Endodermal cell (in vitro differentiated cells): ENCODE results near the gene PDCD1. TPM values are rescaled to one million over a fixed set of nuclear protein-coding genes. Genes with fewer than 3 reads are reported as not detected.

ENCODE experiments used
- DNase-seq: peaks from one replicate; pipeline ENCODE4 v3.0.0-alpha.2; 2017
- H3K27ac ChIP-seq: 2 replicates; pipeline ENCODE4 v1.5.1; 2013; ENCODE audit warnings: mild to moderate bottlenecking, low read depth, low read length, moderate library complexity
- H3K27me3 ChIP-seq: 2 replicates; pipeline ENCODE4 v1.6.1; 2013; ENCODE audit warnings: mild to moderate bottlenecking, low read length, moderate library complexity; ENCODE audit not compliant: insufficient read depth, control insufficient read depth, poor library complexity, severe bottlenecking
- H3K36me3 ChIP-seq: 2 replicates; pipeline ENCODE4 v1.7.0; 2013; ENCODE audit warnings: mild to moderate bottlenecking, low read length, moderate library complexity; ENCODE audit not compliant: control insufficient read depth, insufficient read depth
- H3K4me1 ChIP-seq: one replicate; pipeline ENCODE4 v1.7.0; 2013; ENCODE audit warnings: low read length; ENCODE audit not compliant: control insufficient read depth, insufficient read depth
- H3K4me3 ChIP-seq: 2 replicates; pipeline ENCODE4 v1.5.1; 2013; ENCODE audit warnings: mild to moderate bottlenecking, low read length, moderate library complexity
- H3K9ac ChIP-seq: 2 replicates; pipeline ENCODE4 v1.6.1; 2013; ENCODE audit warnings: mild to moderate bottlenecking, low read length, moderate library complexity; ENCODE audit not compliant: poor library complexity, severe bottlenecking; ENCODE audit errors: extremely low read depth
- H3K9me3 ChIP-seq: 2 replicates; pipeline ENCODE4 v1.6.1; 2013; ENCODE audit warnings: mild to moderate bottlenecking, low read length, moderate library complexity; ENCODE audit not compliant: control insufficient read depth
- H3K27ac Mint-ChIP-seq: 2 replicates; pipeline ENCODE4 v1.8.0; 2020; ENCODE audit warnings: mixed read lengths
- H3K27me3 Mint-ChIP-seq: 2 replicates; pipeline ENCODE4 v1.8.0; 2021; ENCODE audit warnings: mild to moderate bottlenecking, mixed read lengths; ENCODE audit not compliant: insufficient read depth
- H3K36me3 Mint-ChIP-seq: 2 replicates; pipeline ENCODE4 v1.8.0; 2020; ENCODE audit warnings: low read depth, mixed read lengths
- H3K4me1 Mint-ChIP-seq: 2 replicates; pipeline ENCODE4 v1.8.0; 2020; ENCODE audit warnings: mixed read lengths
- H3K4me3 Mint-ChIP-seq: 2 replicates; pipeline ENCODE4 v1.8.0; 2020; ENCODE audit warnings: mild to moderate bottlenecking, moderate library complexity, mixed read lengths
- H3K9me3 Mint-ChIP-seq: 2 replicates; pipeline ENCODE4 v1.8.0; 2020; ENCODE audit warnings: mild to moderate bottlenecking, mixed read lengths
- CTCF ChIP-seq: fragments of 200-600 bp; sonication (generic); conservative IDR thresholded peaks from 2 replicates; pipeline ENCODE4 v1.5.0; 2021; ENCODE audit warnings: antibody characterized with exemption, mild to moderate bottlenecking
- WGBS, 2 experiments: methylation state at CpG; one replicate each; pipeline versions ENCODE4 v1.1.5 to v1.1.7; 2013; ENCODE audit warnings: missing lambda C conversion rate in 2 of 2, mixed read lengths in 1 of 2; ENCODE audit not compliant: insufficient coverage in 1 of 2, insufficient read length in 1 of 2; 5-methylcytosine and 5-hydroxymethylcytosine counted together
- total RNA-seq, 2 donors: library from RNA; stranded (reverse); fragmentation: NEBNext Ultra II Directional in 1 of 2; extraction: Animal tissue kit (Norgen Biotek cat#: 25700) in 1 of 2; gene quantifications; 2 replicates in 1 of 2; 3 replicates in 1 of 2; pipeline ENCODE4 v1.2.1, GENCODE V29; 2021

Gene PDCD1
- total RNA-seq, 2 donors from 2014 or later: 0.20 TPM; not detected in 1

- Mint-ChIP-seq H3K27ac (no peak overlapping the region), H3K27me3 (no peaks in the 10 kb centered on the region)
- TF ChIP-seq CTCF: no peak
Measured at GRCh38 chr2:241901018-241901380, 42.3 kb upstream of the PDCD1 start.

GRCh38 chr2:241900251-241901017 lies 41.7 kb upstream of the PDCD1 start:
- H3K4me3 Mint-ChIP-seq: peak overlapping the region; percentile 62
- Histone ChIP-seq H3K36me3 (no peaks in the 10 kb centered on the region), H3K27ac (no peak overlapping the region), H3K9me3 (no peaks in the 10 kb centered on the region), H3K4me1 (peaks cover 5% of the 10 kb centered on the region), H3K4me3 (no peak overlapping the region), H3K9ac (no peak overlapping the region), H3K27me3 (no peaks in the 10 kb centered on the region)
- no peaks in the 10 kb centered on the region for H3K36me3 Mint-ChIP-seq
- no peaks in the 10 kb centered on the region for H3K27me3 Mint-ChIP-seq
- no peak for TF ChIP-seq CTCF
- H3K9me3 Mint-ChIP-seq: peaks cover 2% of the 10 kb centered on the region
- WGBS, 2 experiments: 94% methylated on average over 20 to 32 of the region's 32 CpGs
- DNase-seq: peak; percentile 31
- H3K27ac Mint-ChIP-seq: no peak overlapping the region
- peaks cover 19% of the 10 kb centered on the region for H3K4me1 Mint-ChIP-seq

More at GRCh38 chr2:241901018-241901380, 42.3 kb upstream of the PDCD1 start:
- H3K9ac ChIP-seq: no peak overlapping the region
- H3K4me1 ChIP-seq: peaks cover 5% of the 10 kb centered on the region
- H3K4me1 Mint-ChIP-seq: peaks cover 19% of the 10 kb centered on the region
- peak overlapping the region; percentile 62 for H3K4me3 Mint-ChIP-seq
- no peaks in the 10 kb centered on the region for H3K36me3 Mint-ChIP-seq
- no peak overlapping the region for H3K4me3 ChIP-seq
- no peaks in the 10 kb centered on the region for H3K27me3 ChIP-seq
- H3K36me3 ChIP-seq: no peaks in the 10 kb centered on the region
- H3K9me3 ChIP-seq: no peaks in the 10 kb centered on the region
- H3K9me3 Mint-ChIP-seq: peaks cover 2% of the 10 kb centered on the region
- peak; percentile 43 for DNase-seq
- 92 to 100% methylated on average over 11 to 21 of the region's 21 CpGs for WGBS, 2 experiments
- no peak overlapping the region for H3K27ac ChIP-seq

- WGBS, 2 experiments: 90 to 95% methylated on average over 20 to 30 of the region's 30 CpGs
- no peak for TF ChIP-seq CTCF
- Mint-ChIP-seq H3K27ac (no peak overlapping the region), H3K36me3 (no peaks in the 10 kb centered on the region), H3K9me3 (peaks cover 2% of the 10 kb centered on the region), H3K4me1 (peaks cover 19% of the 10 kb centered on the region), H3K27me3 (no peaks in the 10 kb centered on the region), H3K4me3 (no peak overlapping the region)
- H3K4me1 ChIP-seq: peaks cover 5% of the 10 kb centered on the region
- no peak overlapping the region for H3K9ac ChIP-seq
- H3K9me3 ChIP-seq: no peaks in the 10 kb centered on the region
- no peak overlapping the region for H3K27ac ChIP-seq
- no peaks in the 10 kb centered on the region for H3K27me3 ChIP-seq
- DNase-seq: peak; percentile 32
- no peaks in the 10 kb centered on the region for H3K36me3 ChIP-seq
- H3K4me3 ChIP-seq: no peak overlapping the region
Measured at GRCh38 chr2:241898463-241899270, 40.0 kb upstream of the PDCD1 start.
